ENCODE data around the gene CLSTN3. TPM values are rescaled to one million over a fixed set of nuclear protein-coding genes. Genes with fewer than 3 reads are reported as not detected.

Gene CLSTN3
- total and polyA plus RNA-seq, 9 of the 15 experiments (the other 6 are each of a cell fraction or from before 2014, with no cell fraction given) = 0.08 to 23.2 (median 11.0) TPM

DNA sequence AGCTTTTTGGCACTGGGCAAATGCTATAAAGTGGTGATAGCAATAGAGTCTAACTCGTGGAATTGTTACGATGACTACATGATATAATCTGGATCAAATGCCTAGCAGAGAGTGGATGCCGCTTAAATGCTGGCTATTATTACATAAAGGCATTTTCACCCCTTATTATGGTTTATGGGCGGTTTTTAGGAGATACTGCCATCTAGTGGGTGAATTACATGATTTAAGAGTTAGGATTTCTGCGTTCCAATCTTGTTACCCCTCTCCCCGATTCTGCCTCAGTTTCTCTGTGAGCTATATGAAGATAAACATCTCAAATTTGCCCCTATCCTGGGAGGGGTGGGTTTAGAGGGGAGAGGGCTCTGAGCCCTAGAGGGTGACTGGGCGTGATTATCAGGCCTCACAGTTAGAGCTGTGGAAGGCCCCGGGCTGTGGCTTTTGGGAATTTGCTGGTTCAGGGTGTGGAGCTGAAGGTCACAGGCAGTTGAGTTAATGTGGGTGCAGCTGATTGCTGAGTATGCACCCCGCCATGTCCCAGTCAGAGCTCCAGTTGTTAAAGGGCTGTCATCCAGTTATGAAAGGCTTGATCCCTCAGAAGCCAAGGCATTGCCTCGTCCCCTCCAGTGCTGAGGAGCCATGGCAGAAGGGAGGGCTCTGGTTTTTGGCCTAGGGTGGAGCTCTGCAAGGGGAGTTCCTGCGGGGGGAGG is 14.4 kb downstream of the CLSTN3 start:
- Histone ChIP-seq H3K36me3 (ENCODE audit: control insufficient read depth, insufficient read depth, low read length) (peaks cover 20% of the 10 kb centered on the region; the same call in 2 of the 3 replicates), H3K9ac (ENCODE audit: insufficient read depth in 1 of 2, low read depth in 2 of 2, low read length in 2 of 2) (peak overlapping the region; percentile 3 to 23; a peak in 2 of 4 replicates), H3K27me3 (ENCODE audit: control insufficient read depth in 2 of 2, insufficient read depth in 2 of 2, low read length in 2 of 2) (no peaks in the 10 kb centered on the region), H2AFZ (ENCODE audit: low read depth, low read length) (peak overlapping the region; percentile 53), H3K9me3 (replicated peaks; ENCODE audit: control insufficient read depth, insufficient read depth, low read depth, low read length) (no peaks in the 10 kb centered on the region), H3K4me1 (replicated peaks in 1 of 2; ENCODE audit: control insufficient read depth in 2 of 2, insufficient read depth in 2 of 2, low read length in 2 of 2) (peaks cover 7 to 10% of the 10 kb centered on the region in 2 experiments; a peak in 3 of 5 replicates), H3K4me2 (ENCODE audit: insufficient read depth, low read length) (peak overlapping the region; percentile 49; the same call in 1 of the 2 replicates), H3K9me1 (ENCODE audit: control insufficient read depth, insufficient read depth, low read length) (no peaks in the 10 kb centered on the region), H3K79me2 (ENCODE audit: control insufficient read depth, insufficient read depth, low read length) (no peaks in the 10 kb centered on the region), H3K27ac (ENCODE audit: extremely low read depth, low read depth, low read length) (peak overlapping the region; percentile 51; the same call in 1 of the 3 replicates), H4K20me1 (replicated peaks; ENCODE audit: control insufficient read depth, insufficient read depth, low read length) (no peaks in the 10 kb centered on the region), H3K4me3 (no peak overlapping the region)
- ChIA-PET POLR2A (interaction anchor here (0.7 to 1.2 kb wide), 2 partner anchors 9 to 19 kb away, joined by 3 to 4 read pairs; no protein-coding TSS in a partner anchor), CTCF (ENCODE audit: low intra/inter-chr PET ratio) (interaction anchor here (0.6 to 1.6 kb wide), 3 partner anchors 33 to 494 kb away, joined by 3 to 7 read pairs (median 5); partner anchors contain the start of gene C1S)
- BruUV-seq (replicated peaks) = no TSS peak
- DNase-seq (ENCODE audit: extremely low read depth in 1 of 4, low spot score in 3 of 4) = peak; percentile 28 to 64 (median 42)
- WGBS (ENCODE audit: insufficient coverage, low coverage, missing lambda C conversion rate) = 12% methylated on average over 11 of the region's 11 CpGs
- peak; percentile 76 for ATAC-seq
- in situ Hi-C loops (cut with MboI) (no loop called here), intact Hi-C loops (cut with micrococcal nuclease) (no loop called here)
- peak; percentile 86 for FAIRE-seq
- TF ChIP-seq, protein P1, sequence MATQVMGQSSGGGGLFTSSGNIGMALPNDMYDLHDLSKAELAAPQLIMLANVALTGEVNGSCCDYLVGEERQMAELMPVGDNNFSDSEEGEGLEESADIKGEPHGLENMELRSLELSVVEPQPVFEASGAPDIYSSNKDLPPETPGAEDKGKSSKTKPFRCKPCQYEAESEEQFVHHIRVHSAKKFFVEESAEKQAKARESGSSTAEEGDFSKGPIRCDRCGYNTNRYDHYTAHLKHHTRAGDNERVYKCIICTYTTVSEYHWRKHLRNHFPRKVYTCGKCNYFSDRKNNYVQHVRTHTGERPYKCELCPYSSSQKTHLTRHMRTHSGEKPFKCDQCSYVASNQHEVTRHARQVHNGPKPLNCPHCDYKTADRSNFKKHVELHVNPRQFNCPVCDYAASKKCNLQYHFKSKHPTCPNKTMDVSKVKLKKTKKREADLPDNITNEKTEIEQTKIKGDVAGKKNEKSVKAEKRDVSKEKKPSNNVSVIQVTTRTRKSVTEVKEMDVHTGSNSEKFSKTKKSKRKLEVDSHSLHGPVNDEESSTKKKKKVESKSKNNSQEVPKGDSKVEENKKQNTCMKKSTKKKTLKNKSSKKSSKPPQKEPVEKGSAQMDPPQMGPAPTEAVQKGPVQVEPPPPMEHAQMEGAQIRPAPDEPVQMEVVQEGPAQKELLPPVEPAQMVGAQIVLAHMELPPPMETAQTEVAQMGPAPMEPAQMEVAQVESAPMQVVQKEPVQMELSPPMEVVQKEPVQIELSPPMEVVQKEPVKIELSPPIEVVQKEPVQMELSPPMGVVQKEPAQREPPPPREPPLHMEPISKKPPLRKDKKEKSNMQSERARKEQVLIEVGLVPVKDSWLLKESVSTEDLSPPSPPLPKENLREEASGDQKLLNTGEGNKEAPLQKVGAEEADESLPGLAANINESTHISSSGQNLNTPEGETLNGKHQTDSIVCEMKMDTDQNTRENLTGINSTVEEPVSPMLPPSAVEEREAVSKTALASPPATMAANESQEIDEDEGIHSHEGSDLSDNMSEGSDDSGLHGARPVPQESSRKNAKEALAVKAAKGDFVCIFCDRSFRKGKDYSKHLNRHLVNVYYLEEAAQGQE (IDR thresholded peaks at IDR 0.05; ENCODE audit: borderline replicate concordance) = peak; percentile 28
- TF ChIP-seq, protein P1 (CRISPR knock-in tag; IDR thresholded peaks at IDR 0.05; ENCODE audit: low read depth) = no peak
- TF ChIP-seq LARP7 (IDR thresholded peaks at IDR 0.05) = no peak
- no peak for TF ChIP-seq ZNF263 (CRISPR knock-in tag; IDR thresholded peaks at IDR 0.05; ENCODE audit: borderline replicate concordance)
- no peak for TF ChIP-seq ZNF57 (CRISPR knock-in tag; IDR thresholded peaks at IDR 0.05)
- TF ChIP-seq, protein P2, sequence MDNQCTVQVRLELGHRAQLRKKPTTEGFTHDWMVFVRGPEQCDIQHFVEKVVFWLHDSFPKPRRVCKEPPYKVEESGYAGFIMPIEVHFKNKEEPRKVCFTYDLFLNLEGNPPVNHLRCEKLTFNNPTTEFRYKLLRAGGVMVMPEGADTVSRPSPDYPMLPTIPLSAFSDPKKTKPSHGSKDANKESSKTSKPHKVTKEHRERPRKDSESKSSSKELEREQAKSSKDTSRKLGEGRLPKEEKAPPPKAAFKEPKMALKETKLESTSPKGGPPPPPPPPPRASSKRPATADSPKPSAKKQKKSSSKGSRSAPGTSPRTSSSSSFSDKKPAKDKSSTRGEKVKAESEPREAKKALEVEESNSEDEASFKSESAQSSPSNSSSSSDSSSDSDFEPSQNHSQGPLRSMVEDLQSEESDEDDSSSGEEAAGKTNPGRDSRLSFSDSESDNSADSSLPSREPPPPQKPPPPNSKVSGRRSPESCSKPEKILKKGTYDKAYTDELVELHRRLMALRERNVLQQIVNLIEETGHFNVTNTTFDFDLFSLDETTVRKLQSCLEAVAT (IDR thresholded peaks at IDR 0.05) = no peak
- peak; percentile 44 for TF ChIP-seq CBFA2T3 (IDR thresholded peaks at IDR 0.05)
- peak; percentile 28; the same call in 1 of the 2 replicates for TF ChIP-seq ZFX (CRISPR knock-in tag; IDR thresholded peaks at IDR 0.05)
- TF ChIP-seq, protein P3, sequence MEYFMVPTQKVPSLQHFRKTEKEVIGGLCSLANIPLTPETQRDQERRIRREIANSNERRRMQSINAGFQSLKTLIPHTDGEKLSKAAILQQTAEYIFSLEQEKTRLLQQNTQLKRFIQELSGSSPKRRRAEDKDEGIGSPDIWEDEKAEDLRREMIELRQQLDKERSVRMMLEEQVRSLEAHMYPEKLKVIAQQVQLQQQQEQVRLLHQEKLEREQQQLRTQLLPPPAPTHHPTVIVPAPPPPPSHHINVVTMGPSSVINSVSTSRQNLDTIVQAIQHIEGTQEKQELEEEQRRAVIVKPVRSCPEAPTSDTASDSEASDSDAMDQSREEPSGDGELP (CRISPR knock-in tag; IDR thresholded peaks at IDR 0.05; ENCODE audit: borderline replicate concordance) = peak; percentile 63; the same call in 1 of the 2 replicates

All from K562 (cell line).